ENCODE results near the gene TAMALIN.

- TF ChIP-seq, protein P1, sequence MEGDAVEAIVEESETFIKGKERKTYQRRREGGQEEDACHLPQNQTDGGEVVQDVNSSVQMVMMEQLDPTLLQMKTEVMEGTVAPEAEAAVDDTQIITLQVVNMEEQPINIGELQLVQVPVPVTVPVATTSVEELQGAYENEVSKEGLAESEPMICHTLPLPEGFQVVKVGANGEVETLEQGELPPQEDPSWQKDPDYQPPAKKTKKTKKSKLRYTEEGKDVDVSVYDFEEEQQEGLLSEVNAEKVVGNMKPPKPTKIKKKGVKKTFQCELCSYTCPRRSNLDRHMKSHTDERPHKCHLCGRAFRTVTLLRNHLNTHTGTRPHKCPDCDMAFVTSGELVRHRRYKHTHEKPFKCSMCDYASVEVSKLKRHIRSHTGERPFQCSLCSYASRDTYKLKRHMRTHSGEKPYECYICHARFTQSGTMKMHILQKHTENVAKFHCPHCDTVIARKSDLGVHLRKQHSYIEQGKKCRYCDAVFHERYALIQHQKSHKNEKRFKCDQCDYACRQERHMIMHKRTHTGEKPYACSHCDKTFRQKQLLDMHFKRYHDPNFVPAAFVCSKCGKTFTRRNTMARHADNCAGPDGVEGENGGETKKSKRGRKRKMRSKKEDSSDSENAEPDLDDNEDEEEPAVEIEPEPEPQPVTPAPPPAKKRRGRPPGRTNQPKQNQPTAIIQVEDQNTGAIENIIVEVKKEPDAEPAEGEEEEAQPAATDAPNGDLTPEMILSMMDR (IDR thresholded peaks at IDR 0.05 in 8 of 11, conservative IDR thresholded peaks at IDR 0.05 in 3 of 11): no peak
- TF ChIP-seq POLR2A (IDR thresholded peaks at IDR 0.05): no peak
Observed at GRCh38 chr12:52026263-52026662, 19.5 kb downstream of the TAMALIN start.

Data from spleen (tissue), 7 donors.